HL-60/S4 treated with phorbol 12-myristate 13-acetate at 8.2 ng/mL for 4 days and 3 days (cell line): ENCODE data around the gene ALG1.
"Not testable (repeated sequence)": the region's sequence is repeated elsewhere in the genome, so short reads cannot be mapped to it uniquely, and the experiment has no call there.

Source experiments
- in situ Hi-C: fragments of 300-500 bp; cut with MboI; formaldehyde crosslinking; loops from 2 replicates; pipeline ENCODE4 v1.15.0; 2022; ENCODE audit warnings: low sequenced_read_pairs

Gene ALG1

DNA sequence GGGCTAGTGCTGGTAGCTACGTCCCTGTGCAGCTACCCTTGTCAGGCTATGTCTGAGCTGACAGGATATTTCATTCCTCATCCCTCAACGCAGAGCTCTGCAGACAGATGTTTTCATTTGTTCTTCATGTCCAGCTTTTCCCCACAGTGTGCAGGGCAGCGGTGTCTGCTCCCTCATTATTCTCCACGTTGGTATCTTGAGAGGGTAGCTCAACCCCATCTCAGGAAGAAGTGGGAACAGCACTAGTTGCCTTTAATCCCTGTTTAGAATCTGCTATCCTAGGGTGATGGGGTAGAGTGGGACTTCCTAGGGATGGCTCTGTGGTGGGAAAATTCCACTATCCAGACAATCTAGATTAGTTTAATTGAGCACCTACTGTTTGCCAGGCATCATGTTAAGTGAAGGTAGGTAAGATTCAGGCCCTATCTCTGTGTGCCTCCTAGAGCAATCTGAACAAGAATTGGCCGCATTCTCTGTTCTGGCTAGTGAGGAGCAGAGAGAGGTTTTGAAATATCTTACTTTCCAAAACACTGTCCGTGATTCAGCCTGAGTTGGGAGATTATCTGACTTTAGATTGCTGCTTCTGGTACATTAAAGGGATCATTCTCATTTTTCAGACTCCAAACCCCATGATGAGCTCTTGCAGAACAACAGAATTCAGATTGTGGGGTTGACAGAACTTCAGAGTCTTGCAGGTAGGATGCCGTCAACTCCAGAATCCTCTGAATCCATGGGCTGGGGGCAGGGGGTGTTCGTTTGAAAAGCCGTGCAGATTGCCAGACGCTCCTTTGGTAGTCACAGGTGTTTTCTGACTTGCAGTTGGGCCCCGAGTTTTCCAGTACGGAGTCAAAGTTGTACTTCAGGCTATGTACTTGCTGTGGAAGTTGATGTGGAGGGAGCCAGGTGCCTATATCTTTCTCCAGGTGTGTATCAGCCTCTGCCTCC, 963 bp downstream of the ALG1 start:
- in situ Hi-C loops: no loop called here

DNA sequence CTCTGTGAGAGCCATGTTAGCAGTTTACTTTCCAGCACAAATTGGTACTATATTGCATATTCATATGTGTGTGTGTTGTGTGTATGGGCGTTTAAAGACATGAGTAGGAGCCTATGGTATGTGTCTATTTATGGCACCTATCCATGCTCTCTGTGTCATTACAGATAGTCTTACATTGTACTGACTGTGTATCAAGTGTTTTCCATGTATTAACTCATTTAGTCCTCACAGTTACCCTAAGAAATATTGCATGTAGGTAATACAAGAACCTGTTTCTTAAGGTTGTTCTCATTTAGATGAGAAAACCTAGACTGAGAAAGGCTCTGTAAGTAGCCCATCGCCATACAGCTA, 1.6 kb downstream of the ALG1 start:
- in situ Hi-C loops: no loop called here

DNA sequence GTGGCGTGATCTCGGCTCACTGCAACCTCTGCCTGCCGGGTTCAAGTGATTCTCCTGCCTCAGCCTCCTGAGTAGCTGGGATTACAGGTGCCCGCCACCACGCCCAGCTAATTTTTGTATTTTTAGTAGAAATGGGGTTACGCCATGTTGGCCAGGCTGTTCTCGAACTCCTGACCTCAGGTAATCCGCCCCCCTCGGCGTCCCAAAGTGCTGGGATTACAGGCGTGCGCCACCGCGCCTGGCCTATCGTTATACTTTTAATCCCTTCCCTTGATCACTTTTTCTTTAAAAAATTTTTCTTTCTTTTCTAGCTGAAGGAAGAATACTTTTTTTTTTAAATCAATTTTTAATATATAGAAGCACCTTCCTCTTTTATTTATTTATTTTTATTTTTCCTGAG, 2.1 kb downstream of the ALG1 start:
- in situ Hi-C loops: not testable (repeated sequence)

DNA sequence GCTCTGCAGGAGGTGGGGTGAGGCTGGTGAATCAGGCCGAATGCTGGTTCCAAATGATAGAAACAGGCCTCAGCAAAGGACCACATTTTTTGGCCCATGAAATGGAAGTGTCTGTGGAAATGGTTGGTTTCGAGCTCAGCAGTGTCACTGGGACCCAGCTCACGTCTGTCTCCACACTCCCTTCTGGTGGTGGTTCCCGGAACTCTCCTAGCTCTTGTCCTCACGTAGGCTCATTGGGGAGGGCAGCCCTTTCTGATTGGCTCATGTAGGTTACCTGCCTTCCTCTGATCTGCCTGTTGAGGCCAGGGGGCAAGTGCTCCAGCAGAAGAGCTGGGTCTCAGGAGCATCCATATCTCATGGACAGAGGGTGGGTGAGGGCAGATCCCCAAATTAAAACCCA, 4.0 kb downstream of the ALG1 start:
- in situ Hi-C loops: loop anchor here (25.0 kb wide), 1 partner anchor 213 kb away; no protein-coding TSS in a partner anchor

DNA sequence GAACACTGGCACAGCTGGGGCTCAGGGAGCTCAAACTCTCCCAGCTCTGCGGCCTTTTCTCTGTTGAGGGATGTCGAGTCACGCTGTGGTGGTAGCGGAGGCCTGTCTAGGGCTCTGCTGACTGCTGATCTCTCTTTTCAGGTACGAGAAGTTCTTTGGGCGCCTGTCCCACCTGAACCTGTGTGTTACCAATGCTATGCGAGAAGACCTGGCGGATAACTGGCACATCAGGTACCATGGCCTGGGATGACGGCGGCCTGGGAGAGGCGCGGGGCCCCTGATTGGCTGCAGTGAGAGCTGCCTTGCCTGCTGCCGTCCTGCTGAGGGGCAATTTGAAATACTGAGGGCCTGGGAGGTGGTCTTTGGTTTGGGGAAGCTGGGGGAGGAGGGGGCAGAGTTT, 5.7 kb downstream of the ALG1 start:
- in situ Hi-C loops: loop anchor here (25.0 kb wide), 1 partner anchor 215 kb away; no protein-coding TSS in a partner anchor

DNA sequence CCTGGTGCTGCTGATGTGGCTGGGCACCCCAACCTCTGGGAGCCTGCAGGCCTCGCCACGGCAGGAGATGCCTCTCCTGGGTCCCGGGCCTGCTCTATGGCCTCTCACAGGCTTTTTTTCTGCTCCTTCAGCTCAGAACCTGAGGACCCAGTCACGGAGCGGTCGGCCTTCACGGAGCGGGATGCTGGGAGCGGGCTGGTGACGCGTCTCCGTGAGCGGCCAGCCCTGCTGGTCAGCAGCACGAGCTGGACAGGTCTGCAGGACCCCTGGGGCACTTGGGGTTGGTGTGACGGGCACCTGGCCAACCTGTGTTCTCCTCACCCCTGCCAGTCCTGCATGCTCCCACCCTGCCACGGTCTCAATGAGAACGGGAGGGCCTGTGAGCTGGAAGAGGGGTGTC, 7.0 kb downstream of the ALG1 start:
- in situ Hi-C loops: loop anchor here (25.0 kb wide), 1 partner anchor 216 kb away; no protein-coding TSS in a partner anchor

DNA sequence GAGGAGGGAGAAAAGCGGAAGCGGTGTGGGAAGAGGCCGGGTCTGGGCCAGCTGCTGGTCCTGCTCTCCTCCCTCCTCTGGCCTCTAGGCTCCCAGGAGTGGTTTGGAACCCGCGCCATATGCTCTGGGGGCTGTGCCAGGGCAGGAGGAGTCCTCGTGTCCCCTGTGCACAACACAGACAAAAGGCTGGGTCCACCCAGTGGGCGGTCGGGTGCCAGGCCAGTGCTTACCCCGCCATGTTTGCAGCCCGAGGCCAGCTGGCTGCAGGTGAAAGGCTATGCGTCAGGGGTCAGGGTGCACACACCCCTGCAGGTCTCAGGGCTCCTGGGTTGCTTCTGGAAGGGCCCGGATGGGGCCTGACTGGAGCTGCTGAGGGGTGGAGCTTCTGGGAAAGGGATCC, 8.8 kb downstream of the ALG1 start:
- in situ Hi-C loops: loop anchor here (25.0 kb wide), 1 partner anchor 218 kb away; no protein-coding TSS in a partner anchor

DNA sequence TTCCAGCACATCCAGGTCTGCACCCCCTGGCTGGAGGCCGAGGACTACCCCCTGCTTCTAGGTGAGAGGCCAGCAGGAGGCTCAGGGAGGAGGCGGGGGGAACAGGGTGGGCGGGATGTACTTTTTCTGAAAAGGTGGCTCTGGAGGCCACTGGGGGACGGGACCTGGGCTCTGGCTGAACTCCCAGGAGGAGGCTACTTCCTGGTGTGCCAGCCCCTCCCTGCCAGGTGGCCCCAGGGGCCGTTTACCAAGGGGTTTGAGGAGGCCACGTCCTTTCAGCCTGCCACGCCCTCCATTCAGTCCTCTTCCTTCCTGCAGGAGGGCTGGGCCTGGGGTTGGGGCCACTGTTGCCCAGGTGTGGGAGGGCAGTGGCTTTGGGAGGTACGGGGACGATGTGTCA, 9.4 kb downstream of the ALG1 start:
- in situ Hi-C loops: loop anchor here (25.0 kb wide), 1 partner anchor 219 kb away; no protein-coding TSS in a partner anchor

DNA sequence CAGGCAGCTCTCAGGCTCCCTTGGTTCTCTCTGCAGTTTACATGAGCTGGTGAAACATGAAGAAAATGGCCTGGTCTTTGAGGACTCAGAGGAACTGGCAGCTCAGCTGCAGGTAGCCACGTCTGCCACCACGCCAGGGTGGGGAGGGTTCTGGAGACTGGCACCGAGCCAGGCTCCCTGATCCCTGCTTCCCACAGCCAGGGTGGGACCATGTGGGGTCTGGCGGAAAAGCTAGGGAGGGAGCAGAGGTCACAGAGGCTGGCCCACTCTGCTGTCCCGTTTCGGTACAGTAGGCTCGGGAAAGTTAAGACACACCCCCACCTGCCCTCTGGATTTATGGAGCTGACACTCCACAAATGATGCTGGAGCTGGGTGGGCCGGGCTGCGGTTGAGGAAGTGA, 12.0 kb downstream of the ALG1 start:
- in situ Hi-C loops: loop anchor here (25.0 kb wide), 1 partner anchor 221 kb away; no protein-coding TSS in a partner anchor

GRCh38 chr16:5084099-5084731, 12.6 kb downstream of the ALG1 start:
- in situ Hi-C loops: loop anchor here (25.0 kb wide), 1 partner anchor 222 kb away; no protein-coding TSS in a partner anchor

GRCh38 chr16:5084802-5085201, 13.2 kb downstream of the ALG1 start:
- in situ Hi-C loops: loop anchor here (25.0 kb wide), 1 partner anchor 223 kb away; no protein-coding TSS in a partner anchor

DNA sequence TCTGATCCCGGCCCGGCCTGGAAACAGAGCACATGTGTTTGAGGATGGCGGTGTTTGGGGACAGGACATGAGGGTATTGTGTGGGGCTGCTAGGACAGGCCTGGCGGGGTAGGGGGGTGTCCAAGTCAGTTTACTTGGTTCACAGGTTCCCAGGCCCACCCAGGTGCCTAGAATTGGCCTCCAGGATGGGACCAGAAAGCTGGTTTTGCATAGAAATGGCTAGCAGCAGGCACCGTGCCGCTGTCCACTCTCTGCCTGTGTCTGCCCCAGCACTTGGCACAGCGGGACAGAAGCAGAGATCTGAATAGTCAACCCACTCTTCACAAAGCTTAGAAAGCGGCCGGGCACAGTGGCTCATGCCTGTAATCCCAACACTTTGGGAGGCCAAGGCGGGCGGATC, 14.1 kb downstream of the ALG1 start:
- in situ Hi-C loops: loop anchor here (25.0 kb wide), 1 partner anchor 223 kb away; no protein-coding TSS in a partner anchor

- in situ Hi-C loops: loop anchor here (25.0 kb wide), 1 partner anchor 226 kb away; no protein-coding TSS in a partner anchor
Measured at GRCh38 chr16:5088086-5088790, 16.6 kb downstream of the ALG1 start.

DNA sequence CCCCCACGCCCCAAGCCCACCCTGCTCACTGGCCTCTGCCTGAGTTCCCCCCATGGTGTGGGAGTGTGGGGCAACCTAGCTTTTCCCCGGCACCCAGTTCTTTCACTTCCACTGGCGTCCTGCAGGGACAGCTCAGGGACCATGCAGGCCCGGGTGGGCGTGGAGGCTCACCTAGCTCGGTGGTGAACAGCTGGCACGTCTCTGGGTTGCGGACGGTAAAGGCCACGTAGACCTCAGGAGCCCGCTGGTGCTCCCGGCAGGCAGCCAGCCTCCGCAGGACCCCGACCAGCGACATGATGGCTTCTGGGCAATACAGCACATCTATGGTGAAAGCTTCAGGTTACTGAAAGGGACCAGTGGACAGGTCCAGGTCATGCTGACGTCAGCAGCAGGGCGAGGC, 17.3 kb downstream of the ALG1 start:
- in situ Hi-C loops: loop anchor here (25.0 kb wide), 1 partner anchor 227 kb away; no protein-coding TSS in a partner anchor

DNA sequence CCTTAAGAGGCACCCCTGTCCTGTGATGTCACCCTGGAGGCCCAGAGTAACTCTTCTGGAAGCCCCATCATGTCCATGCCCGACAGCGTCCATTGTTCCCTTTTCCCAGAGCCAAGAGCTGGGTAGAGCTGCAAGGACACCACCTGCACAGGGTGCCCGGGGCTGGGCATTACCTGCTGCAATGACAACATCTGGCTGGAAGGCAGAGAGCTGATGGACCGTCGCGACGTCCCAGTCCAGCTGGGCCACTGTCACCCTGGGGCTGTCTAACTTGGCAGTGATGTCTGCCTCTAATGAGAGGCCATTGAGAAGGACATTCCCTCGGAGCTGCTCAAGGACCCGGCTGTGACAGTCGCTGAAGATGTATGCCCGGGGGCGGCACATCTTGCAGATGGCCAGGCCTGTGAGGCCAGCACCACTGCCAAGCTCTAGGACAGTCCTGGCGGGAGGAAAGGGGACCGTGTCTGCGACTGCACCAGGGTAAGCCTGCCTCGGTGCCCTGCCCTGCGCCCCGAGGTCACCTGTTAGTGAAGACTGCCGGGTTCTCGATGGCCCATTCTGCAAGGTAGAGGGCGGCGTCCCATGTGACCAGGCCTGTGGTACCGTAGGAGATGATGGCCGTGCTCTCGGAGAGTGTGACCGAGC, 18.4 kb downstream of the ALG1 start:
- in situ Hi-C loops: loop anchor here (25.0 kb wide), 1 partner anchor 228 kb away; no protein-coding TSS in a partner anchor

- in situ Hi-C loops: loop anchor here (25.0 kb wide), 1 partner anchor 228 kb away; no protein-coding TSS in a partner anchor
Measured at GRCh38 chr16:5090592-5090991, 18.9 kb downstream of the ALG1 start.

- in situ Hi-C loops: loop anchor here (25.0 kb wide), 1 partner anchor 231 kb away; no protein-coding TSS in a partner anchor
Measured at GRCh38 chr16:5093081-5093480, 21.4 kb downstream of the ALG1 start.

DNA sequence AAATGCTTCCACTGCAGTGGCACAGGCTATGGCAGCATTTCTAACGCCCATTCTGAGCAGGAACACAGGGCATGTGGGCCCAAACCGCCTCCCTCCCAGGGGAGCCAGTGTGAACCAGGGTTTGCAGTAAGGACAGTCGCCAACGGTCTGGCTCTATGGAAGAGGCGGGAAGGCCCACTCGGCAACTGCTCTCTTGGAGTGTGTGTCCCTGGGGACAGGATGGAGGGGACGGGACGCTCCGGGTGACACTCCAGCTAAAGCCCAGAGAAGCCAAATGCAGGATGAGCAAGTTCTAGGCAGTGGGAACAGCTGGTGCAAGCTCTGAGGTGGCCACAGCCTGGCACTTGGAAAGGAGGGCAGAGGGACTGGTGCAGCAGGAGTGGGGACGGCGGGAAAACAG, 22.1 kb downstream of the ALG1 start:
- in situ Hi-C loops: loop anchor here (25.0 kb wide), 1 partner anchor 231 kb away; no protein-coding TSS in a partner anchor

GRCh38 chr16:5095145-5095830, 23.6 kb downstream of the ALG1 start:
- in situ Hi-C loops: loop anchor here (25.0 kb wide), 1 partner anchor 233 kb away; no protein-coding TSS in a partner anchor
